ENCODE measurements around the gene VPS72.

VPS72 gene

DNA sequence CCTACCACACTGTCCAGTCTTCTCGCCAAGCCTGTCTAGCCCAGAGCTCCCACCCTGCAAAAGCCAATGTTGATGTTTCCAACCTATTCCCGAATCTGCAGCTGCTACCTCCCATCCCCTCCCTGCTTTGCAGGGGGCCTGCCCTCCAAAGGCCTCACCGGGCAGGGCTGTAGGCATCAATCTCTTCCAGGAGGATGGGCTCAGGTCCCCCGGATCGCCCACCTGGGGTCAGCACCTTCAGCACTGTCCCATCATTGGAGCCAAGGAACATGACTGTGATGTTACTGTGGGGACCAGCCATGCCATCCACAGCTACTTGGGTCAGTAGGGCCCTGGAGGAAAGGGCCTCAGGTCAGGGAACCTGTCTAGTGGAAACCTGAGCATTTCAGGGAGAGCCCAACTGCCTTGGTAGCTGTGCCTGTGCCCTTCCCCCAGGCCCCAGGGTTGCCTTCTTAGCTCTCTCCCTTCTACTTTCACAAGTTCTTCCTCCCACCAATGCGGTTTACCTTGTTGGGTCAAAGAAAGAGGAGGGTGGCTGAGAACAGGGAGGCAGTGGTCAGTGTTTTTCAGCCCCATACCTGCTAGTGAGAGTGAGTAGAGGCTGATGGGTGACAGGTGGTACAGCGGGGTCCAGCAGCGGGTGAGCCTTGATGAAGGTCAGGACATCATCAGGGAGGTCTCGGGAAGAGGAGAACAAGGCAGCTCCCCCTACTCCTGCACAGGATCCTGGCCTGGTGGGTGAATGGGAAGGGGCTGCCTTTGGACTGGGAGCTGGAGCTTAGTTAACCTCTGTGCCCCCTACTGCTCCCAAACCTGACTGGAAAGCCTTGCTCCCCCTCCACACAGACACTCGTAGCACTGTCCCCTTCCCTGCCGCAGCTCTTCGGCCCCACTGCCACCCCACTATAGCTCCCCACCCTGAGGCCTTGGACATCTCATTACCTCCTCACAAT is 54.3 kb downstream of the VPS72 start:
- no peaks in the 10 kb centered on the region for H3K36me3 ChIP-seq (ENCODE audit: insufficient read depth)
- no peak overlapping the region for H2AFZ ChIP-seq (ENCODE audit: low read depth)
- H3K4me2 ChIP-seq = no peak overlapping the region
- no peak overlapping the region for H3K4me3 ChIP-seq (IDR thresholded peaks at IDR 0.05; ENCODE audit: insufficient read depth, low read depth, low read length)
- peaks cover 7% of the 10 kb centered on the region for H3K4me1 ChIP-seq (ENCODE audit: low read depth, poor library complexity, severe bottlenecking)
- no peaks in the 10 kb centered on the region for H4K20me1 ChIP-seq (ENCODE audit: insufficient read depth)
- H3K79me2 ChIP-seq (ENCODE audit: insufficient read depth, low read depth) = no peaks in the 10 kb centered on the region
- H3K9ac ChIP-seq = no peak overlapping the region
- H3K27me3 ChIP-seq (ENCODE audit: insufficient read depth, low read depth) = no peaks in the 10 kb centered on the region
- TF ChIP-seq, protein P1, sequence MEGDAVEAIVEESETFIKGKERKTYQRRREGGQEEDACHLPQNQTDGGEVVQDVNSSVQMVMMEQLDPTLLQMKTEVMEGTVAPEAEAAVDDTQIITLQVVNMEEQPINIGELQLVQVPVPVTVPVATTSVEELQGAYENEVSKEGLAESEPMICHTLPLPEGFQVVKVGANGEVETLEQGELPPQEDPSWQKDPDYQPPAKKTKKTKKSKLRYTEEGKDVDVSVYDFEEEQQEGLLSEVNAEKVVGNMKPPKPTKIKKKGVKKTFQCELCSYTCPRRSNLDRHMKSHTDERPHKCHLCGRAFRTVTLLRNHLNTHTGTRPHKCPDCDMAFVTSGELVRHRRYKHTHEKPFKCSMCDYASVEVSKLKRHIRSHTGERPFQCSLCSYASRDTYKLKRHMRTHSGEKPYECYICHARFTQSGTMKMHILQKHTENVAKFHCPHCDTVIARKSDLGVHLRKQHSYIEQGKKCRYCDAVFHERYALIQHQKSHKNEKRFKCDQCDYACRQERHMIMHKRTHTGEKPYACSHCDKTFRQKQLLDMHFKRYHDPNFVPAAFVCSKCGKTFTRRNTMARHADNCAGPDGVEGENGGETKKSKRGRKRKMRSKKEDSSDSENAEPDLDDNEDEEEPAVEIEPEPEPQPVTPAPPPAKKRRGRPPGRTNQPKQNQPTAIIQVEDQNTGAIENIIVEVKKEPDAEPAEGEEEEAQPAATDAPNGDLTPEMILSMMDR (conservative IDR thresholded peaks at IDR 0.05; ENCODE audit: low read depth, low read length) = peak; percentile 40; the same call in 1 of the 2 replicates
- H3K27ac ChIP-seq = no peak overlapping the region

DNA sequence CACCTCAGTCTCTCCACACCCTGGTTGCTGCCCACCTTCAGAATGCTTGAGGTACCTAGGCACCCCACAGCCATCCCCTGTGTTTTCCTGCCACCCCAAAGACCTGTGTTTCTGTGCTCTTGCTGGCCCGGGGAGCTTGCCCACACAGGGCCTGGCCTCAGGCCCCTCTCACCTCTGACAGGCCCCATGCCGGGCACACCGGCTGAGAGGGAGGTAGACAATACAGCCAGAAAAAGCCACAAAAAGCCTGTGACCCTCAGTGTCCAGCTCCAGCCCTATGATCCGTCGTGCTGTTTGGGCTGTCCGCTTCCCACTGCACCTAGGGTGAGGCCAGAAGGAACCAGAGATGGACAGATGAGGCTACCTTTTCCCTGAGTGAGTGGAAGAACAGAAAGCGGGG is 55.0 kb downstream of the VPS72 start:
- H2AFZ ChIP-seq (ENCODE audit: low read depth) = no peak overlapping the region
- H3K4me3 ChIP-seq (IDR thresholded peaks at IDR 0.05; ENCODE audit: insufficient read depth, low read depth, low read length) = no peak overlapping the region
- H3K9ac ChIP-seq = no peak overlapping the region
- no peak overlapping the region for H3K4me2 ChIP-seq
- no peaks in the 10 kb centered on the region for H3K79me2 ChIP-seq (ENCODE audit: insufficient read depth, low read depth)
- H3K36me3 ChIP-seq (ENCODE audit: insufficient read depth) = no peaks in the 10 kb centered on the region
- H3K27me3 ChIP-seq (ENCODE audit: insufficient read depth, low read depth) = no peaks in the 10 kb centered on the region
- TF ChIP-seq, protein P1 (conservative IDR thresholded peaks at IDR 0.05; ENCODE audit: low read depth, low read length) = no peak
- H3K4me1 ChIP-seq (ENCODE audit: low read depth, poor library complexity, severe bottlenecking) = peaks cover 7% of the 10 kb centered on the region
- H4K20me1 ChIP-seq (ENCODE audit: insufficient read depth) = no peaks in the 10 kb centered on the region
- H3K27ac ChIP-seq = no peak overlapping the region

DNA sequence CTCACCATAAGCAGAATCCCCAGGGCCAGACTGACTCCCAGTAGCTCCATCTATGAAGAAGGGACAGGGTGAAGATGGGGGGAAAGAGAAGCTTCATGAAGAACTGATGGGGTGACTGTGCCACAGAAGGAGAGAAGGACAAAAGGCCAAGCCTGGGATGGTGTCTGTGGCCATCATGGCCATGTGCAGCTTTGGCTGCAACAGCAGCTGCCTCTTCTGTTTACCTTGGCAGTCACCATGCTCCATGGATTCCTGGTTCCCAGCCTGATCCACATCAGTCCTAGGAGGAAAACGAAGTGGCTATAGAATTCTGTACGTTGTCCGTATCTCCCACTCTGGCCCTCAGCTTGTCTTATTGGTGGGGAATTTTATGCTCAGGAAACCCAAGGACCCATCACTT is 55.6 kb downstream of the VPS72 start:
- Histone ChIP-seq H3K4me2 (no peak overlapping the region), H3K4me3 (IDR thresholded peaks at IDR 0.05; ENCODE audit: insufficient read depth, low read depth, low read length) (no peak overlapping the region), H3K79me2 (ENCODE audit: insufficient read depth, low read depth) (no peaks in the 10 kb centered on the region), H3K27me3 (ENCODE audit: insufficient read depth, low read depth) (no peaks in the 10 kb centered on the region), H3K4me1 (ENCODE audit: low read depth, poor library complexity, severe bottlenecking) (peaks cover 7% of the 10 kb centered on the region), H3K36me3 (ENCODE audit: insufficient read depth) (no peaks in the 10 kb centered on the region), H3K27ac (no peak overlapping the region), H3K9ac (no peak overlapping the region), H4K20me1 (ENCODE audit: insufficient read depth) (no peaks in the 10 kb centered on the region), H2AFZ (ENCODE audit: low read depth) (no peak overlapping the region)
- TF ChIP-seq, protein P1 (conservative IDR thresholded peaks at IDR 0.05; ENCODE audit: low read depth, low read length) = no peak

DNA sequence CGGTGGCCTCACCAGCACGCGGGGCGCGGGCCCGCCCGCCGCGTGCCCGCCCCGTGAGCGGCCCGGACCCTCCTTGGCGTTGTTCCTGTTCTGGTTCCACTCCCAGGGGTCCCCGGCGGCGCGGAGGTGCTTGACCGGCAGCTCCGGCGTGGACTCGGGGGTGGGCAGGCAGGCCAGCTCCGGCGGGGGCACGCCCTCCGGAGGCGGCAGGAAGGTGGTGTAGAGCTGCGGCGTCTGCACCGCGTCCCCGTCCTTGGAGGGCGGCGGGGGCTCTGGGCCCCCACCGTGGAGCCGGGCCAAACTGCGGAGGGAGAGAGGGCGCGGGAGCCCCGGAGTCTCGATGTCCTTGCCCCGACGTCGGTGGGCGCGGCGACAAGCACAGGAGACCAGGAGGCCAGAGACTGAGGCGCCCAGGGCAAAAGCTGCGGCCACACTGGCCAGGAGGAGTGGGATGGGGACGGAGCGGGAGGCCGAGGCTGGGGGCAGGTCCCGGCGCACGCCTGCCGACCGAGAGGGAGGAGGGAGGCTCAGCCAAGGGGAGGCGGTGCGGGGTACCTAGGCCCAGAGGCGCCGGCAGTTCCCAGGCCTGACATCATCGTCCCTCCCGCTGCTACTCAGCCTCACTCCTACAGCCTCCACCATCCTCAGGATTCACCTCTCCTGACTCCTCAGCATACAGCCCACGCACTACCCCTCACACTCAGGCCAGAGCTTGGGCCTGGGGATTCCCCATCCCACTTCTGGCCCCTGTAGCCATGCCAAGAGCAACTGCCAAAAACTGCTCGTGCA is 56.8 kb downstream of the VPS72 start:
- Histone ChIP-seq H3K36me3 (ENCODE audit: insufficient read depth) (no peaks in the 10 kb centered on the region), H3K79me2 (ENCODE audit: insufficient read depth, low read depth) (no peaks in the 10 kb centered on the region), H4K20me1 (ENCODE audit: insufficient read depth) (no peaks in the 10 kb centered on the region), H3K27ac (no peak overlapping the region), H3K9ac (no peak overlapping the region), H3K4me1 (ENCODE audit: low read depth, poor library complexity, severe bottlenecking) (peaks cover 7% of the 10 kb centered on the region), H3K4me3 (IDR thresholded peaks at IDR 0.05; ENCODE audit: insufficient read depth, low read depth, low read length) (no peak overlapping the region), H3K4me2 (no peak overlapping the region), H3K27me3 (ENCODE audit: insufficient read depth, low read depth) (no peaks in the 10 kb centered on the region), H2AFZ (ENCODE audit: low read depth) (no peak overlapping the region)
- TF ChIP-seq, protein P1 (conservative IDR thresholded peaks at IDR 0.05; ENCODE audit: low read depth, low read length) = no peak

All from KMS-11 (cell line).